ENCODE measurements around the gene TNNT2. TPM values are rescaled to one million over a fixed set of nuclear protein-coding genes. Genes with fewer than 3 reads are reported as not detected.

TNNT2 gene
- total RNA-seq, 1 donor from 2014 or later = 3.9 TPM

- ATAC-seq = no peak
These were observed 44.7 kb downstream of the TNNT2 start for GRCh38 chr1:201332616-201333335.

GRCh38 chr1:201332021-201332420 is 45.5 kb downstream of the TNNT2 start:
- no peak for ATAC-seq

- no peak for ATAC-seq
These were observed 46.3 kb downstream of the TNNT2 start for GRCh38 chr1:201331166-201331565.

GRCh38 chr1:201330541-201330940 is 46.9 kb downstream of the TNNT2 start:
- ATAC-seq = no peak

GRCh38 chr1:201329801-201330200 is 47.7 kb downstream of the TNNT2 start:
- ATAC-seq = no peak

GRCh38 chr1:201329286-201329685 is 48.2 kb downstream of the TNNT2 start:
- no peak for ATAC-seq

GRCh38 chr1:201328576-201328975 is 48.9 kb downstream of the TNNT2 start:
- ATAC-seq = no peak

GRCh38 chr1:201327687-201328240 is 49.7 kb downstream of the TNNT2 start:
- ATAC-seq = peak; percentile 76

- ATAC-seq = no peak
These were observed 50.8 kb downstream of the TNNT2 start for GRCh38 chr1:201326710-201327109.

GRCh38 chr1:201325678-201326060 is 51.8 kb downstream of the TNNT2 start:
- no peak for ATAC-seq

GRCh38 chr1:201324821-201325677 is 52.4 kb downstream of the TNNT2 start:
- peak; percentile 1 for ATAC-seq

GRCh38 chr1:201324306-201324705 is 53.2 kb downstream of the TNNT2 start:
- no peak for ATAC-seq

- no peak for ATAC-seq
These were observed 54.6 kb downstream of the TNNT2 start for GRCh38 chr1:201322653-201323510.

GRCh38 chr1:201321826-201322390 is 55.6 kb downstream of the TNNT2 start:
- no peak for ATAC-seq

GRCh38 chr1:201320168-201320788 is 57.2 kb downstream of the TNNT2 start:
- no peak for ATAC-seq

GRCh38 chr1:201319631-201320030 is 57.8 kb downstream of the TNNT2 start:
- no peak for ATAC-seq

GRCh38 chr1:201318504-201319340 is 58.8 kb downstream of the TNNT2 start:
- peak; percentile 49 for ATAC-seq

- no peak for ATAC-seq
These were observed 59.9 kb downstream of the TNNT2 start for GRCh38 chr1:201317551-201317950.

- no peak for ATAC-seq
These were observed 60.9 kb downstream of the TNNT2 start for GRCh38 chr1:201316556-201316955.

GRCh38 chr1:201313086-201313485 is 64.4 kb downstream of the TNNT2 start:
- ATAC-seq = no peak

GRCh38 chr1:201312298-201312697 is 65.2 kb downstream of the TNNT2 start:
- no peak for ATAC-seq
